Cardiac atrium fibroblast (primary cell): ENCODE results near the gene PLEKHA7. TPM values are rescaled to one million over a fixed set of nuclear protein-coding genes. Genes with fewer than 3 reads are reported as not detected.

Source experiments
- total RNA-seq: library from RNA; depleted of rRNA; stranded (reverse); fragments of >200 nt; gene quantifications from 2 replicates; pipeline ENCODE4 v1.2.3, GENCODE V29; 2015

Gene PLEKHA7
- total RNA-seq, result 0.16 TPM in 1 of 2 replicates, not detected in the other

GRCh38 chr11:17014321-17014832 lies at the start of gene PLEKHA7:
PLEKHA7 (minus strand) TSS chr11:17014414; CDS start chr11:17014401, 13 bp downstream.

GRCh38 chr11:16738193-16738946 lies 275.8 kb downstream of the PLEKHA7 start, which contains the start of gene C11orf58:
C11orf58 (plus strand) TSS chr11:16738647; CDS start chr11:16738779, 132 bp downstream.

Other genes starting within 250 kb of the PLEKHA7 start
- gene RPS13, start 63.3 kb upstream of the PLEKHA7 start, total RNA-seq, result 1,083 and 1,225 TPM in 2 replicates
- 91.2 and 105 TPM in 2 replicates for gene PIK3C2A, start 193.6 kb upstream of the PLEKHA7 start, total RNA-seq